ENCODE measurements around the gene JAZF1. TPM values are rescaled to one million over a fixed set of nuclear protein-coding genes. Genes with fewer than 3 reads are reported as not detected.

The JAZF1 gene
- polyA plus RNA-seq, 4 donors = 0.67 to 4.6 (median 3.5) TPM

DNA sequence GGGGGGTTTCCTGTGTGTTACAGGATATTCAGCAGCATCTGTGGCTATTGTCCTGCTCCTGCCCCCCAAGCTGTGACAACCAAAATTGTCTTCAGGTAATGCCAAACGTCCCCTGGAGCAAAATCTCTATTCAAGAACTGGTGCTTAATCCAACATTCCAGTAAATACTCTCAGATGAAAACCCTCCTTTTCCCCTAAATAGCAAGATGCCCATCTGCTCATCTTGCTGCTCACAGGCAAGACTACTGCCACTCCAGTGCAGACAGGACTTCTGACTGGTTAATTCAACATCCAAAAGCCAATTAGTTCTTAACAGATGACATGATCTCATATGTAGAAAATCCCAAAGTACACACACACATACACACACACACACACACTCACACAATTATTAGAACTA is 20.5 kb upstream of the JAZF1 start:
- Histone ChIP-seq H3K27me3 (ENCODE audit: control insufficient read depth in 3 of 3, insufficient read depth in 3 of 3, low read length in 3 of 3) (peaks cover 0 to 3% (median 0%) of the 10 kb centered on the region in 3 donors), H3K4me1 (ENCODE audit: control insufficient read depth in 3 of 3, insufficient read depth in 2 of 3, low read depth in 1 of 3, low read length in 2 of 3) (no peaks in the 10 kb centered on the region), H3K9me3 (ENCODE audit: control insufficient read depth in 2 of 2, insufficient read depth in 1 of 2, low read depth in 1 of 2, low read length in 1 of 2) (no peaks in the 10 kb centered on the region), H3K27ac (ENCODE audit: low read depth in 1 of 3, low read length in 2 of 3) (no peak overlapping the region), H3K4me3 (ENCODE audit: low read depth in 1 of 3, low read length in 3 of 3) (no peak overlapping the region), H3K36me3 (ENCODE audit: control insufficient read depth in 3 of 3, insufficient read depth in 2 of 3, low read depth in 1 of 3, low read length in 3 of 3) (no peaks in the 10 kb centered on the region)
- FAIRE-seq (no peak), DNase-seq (no peak)
- 34 to 50% (median 48%) methylated on average over 1 of the region's 1 CpG for WGBS, 3 donors

GRCh38 chr7:28200598-28200997 is 20.0 kb upstream of the JAZF1 start:
- no peaks in the 10 kb centered on the region for H3K9me3 ChIP-seq (ENCODE audit: control insufficient read depth in 2 of 2, insufficient read depth in 1 of 2, low read depth in 1 of 2, low read length in 1 of 2)
- no peak overlapping the region for H3K4me3 ChIP-seq (ENCODE audit: low read depth in 1 of 3, low read length in 3 of 3)
- H3K27ac ChIP-seq (ENCODE audit: low read depth in 1 of 3, low read length in 2 of 3) = no peak overlapping the region
- no peaks in the 10 kb centered on the region for H3K4me1 ChIP-seq (ENCODE audit: control insufficient read depth in 3 of 3, insufficient read depth in 2 of 3, low read depth in 1 of 3, low read length in 2 of 3)
- 54 to 73% (median 68%) methylated on average over 2 of the region's 2 CpGs for WGBS, 3 donors
- no peak for FAIRE-seq
- peaks cover 0 to 5% (median 0%) of the 10 kb centered on the region in 3 donors for H3K27me3 ChIP-seq (ENCODE audit: control insufficient read depth in 3 of 3, insufficient read depth in 3 of 3, low read length in 3 of 3)
- DNase-seq = no peak
- no peaks in the 10 kb centered on the region for H3K36me3 ChIP-seq (ENCODE audit: control insufficient read depth in 3 of 3, insufficient read depth in 2 of 3, low read depth in 1 of 3, low read length in 3 of 3)

DNA sequence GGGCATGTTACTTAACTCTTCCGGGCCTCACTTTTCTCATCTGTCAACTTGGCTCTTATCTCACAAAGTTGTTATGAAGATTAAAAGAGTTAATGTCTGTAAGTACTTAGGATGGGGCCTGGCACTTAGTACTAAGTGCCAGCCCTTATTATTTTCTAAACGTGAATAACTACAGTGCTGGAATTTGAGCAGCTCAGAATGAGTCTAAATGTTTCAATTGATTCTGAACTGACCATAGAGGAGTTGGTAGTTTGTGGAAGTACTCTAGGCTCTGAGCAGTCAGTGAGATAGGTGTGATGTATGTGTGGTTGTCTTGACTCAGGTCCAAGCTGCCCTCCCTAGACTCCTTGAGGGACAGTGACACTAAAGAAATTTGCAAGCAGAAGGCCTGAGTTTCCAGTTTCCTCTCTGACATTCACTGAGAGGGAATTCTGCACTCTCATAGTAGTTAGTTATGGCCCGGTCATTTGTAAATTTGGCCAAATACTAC is 18.5 kb upstream of the JAZF1 start:
- WGBS, 3 donors = 74 to 86% (median 74%) methylated on average over 3 of the region's 3 CpGs
- Histone ChIP-seq H3K36me3 (ENCODE audit: control insufficient read depth in 3 of 3, insufficient read depth in 2 of 3, low read depth in 1 of 3, low read length in 3 of 3) (no peaks in the 10 kb centered on the region), H3K27me3 (ENCODE audit: control insufficient read depth in 3 of 3, insufficient read depth in 3 of 3, low read length in 3 of 3) (peaks cover 0 to 5% (median 0%) of the 10 kb centered on the region in 3 donors)

DNA sequence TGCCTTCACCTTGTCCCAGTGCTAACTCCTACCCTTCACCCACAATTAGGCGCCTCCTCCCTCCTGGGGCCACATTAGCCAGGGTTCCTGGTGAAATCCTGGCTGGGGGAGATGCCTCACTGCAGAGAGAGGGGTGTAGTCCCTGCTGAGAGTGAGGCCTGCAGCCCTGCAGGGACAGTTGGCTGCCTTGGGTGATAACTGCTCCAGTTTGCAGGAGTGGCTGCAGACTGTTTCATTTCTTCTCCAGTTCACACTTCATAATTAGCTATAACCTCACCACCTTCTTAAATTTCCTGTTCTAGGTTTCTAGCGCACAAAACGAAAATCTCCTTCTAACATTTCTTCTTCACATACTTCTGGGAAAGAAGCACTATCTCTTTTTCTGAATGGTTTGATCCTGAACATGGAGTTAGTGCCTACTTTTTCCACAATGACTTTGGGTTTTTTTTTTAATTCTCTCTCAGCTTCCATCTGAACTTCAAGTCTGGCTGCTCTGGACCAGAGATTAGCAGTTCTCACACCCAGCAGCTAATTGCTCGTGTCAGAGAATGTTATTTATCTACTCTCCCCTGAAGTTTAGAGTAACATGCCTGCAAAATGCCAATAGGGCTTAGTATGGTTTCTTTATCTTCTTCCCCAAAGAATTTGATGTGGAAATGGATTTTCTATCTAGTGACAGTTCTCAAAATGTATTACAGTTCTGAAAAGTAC is 15.5 kb upstream of the JAZF1 start:
- Histone ChIP-seq H3K27ac (ENCODE audit: low read depth in 1 of 3, low read length in 2 of 3) (no peak overlapping the region), H3K4me1 (ENCODE audit: control insufficient read depth in 3 of 3, insufficient read depth in 2 of 3, low read depth in 1 of 3, low read length in 2 of 3) (no peaks in the 10 kb centered on the region), H3K9me3 (ENCODE audit: control insufficient read depth in 2 of 2, insufficient read depth in 1 of 2, low read depth in 1 of 2, low read length in 1 of 2) (no peaks in the 10 kb centered on the region), H3K4me3 (ENCODE audit: low read depth in 1 of 3, low read length in 3 of 3) (no peak overlapping the region), H3K27me3 (ENCODE audit: control insufficient read depth in 3 of 3, insufficient read depth in 3 of 3, low read length in 3 of 3) (peaks cover 0 to 8% (median 0%) of the 10 kb centered on the region in 3 donors), H3K36me3 (ENCODE audit: control insufficient read depth in 3 of 3, insufficient read depth in 2 of 3, low read depth in 1 of 3, low read length in 3 of 3) (no peaks in the 10 kb centered on the region)
- DNase-seq = no peak
- WGBS, 3 donors = 74 to 77% (median 74%) methylated on average over 4 of the region's 4 CpGs
- FAIRE-seq = no peak

More for the DNA sequence above, 18.5 kb upstream of the JAZF1 start:
- no peak overlapping the region for H3K4me3 ChIP-seq (ENCODE audit: low read depth in 1 of 3, low read length in 3 of 3)
- H3K9me3 ChIP-seq (ENCODE audit: control insufficient read depth in 2 of 2, insufficient read depth in 1 of 2, low read depth in 1 of 2, low read length in 1 of 2) = no peaks in the 10 kb centered on the region
- H3K4me1 ChIP-seq (ENCODE audit: control insufficient read depth in 3 of 3, insufficient read depth in 2 of 3, low read depth in 1 of 3, low read length in 2 of 3) = no peaks in the 10 kb centered on the region
- no peak overlapping the region for H3K27ac ChIP-seq (ENCODE audit: low read depth in 1 of 3, low read length in 2 of 3)
- no peak for FAIRE-seq
- DNase-seq = no peak

DNA sequence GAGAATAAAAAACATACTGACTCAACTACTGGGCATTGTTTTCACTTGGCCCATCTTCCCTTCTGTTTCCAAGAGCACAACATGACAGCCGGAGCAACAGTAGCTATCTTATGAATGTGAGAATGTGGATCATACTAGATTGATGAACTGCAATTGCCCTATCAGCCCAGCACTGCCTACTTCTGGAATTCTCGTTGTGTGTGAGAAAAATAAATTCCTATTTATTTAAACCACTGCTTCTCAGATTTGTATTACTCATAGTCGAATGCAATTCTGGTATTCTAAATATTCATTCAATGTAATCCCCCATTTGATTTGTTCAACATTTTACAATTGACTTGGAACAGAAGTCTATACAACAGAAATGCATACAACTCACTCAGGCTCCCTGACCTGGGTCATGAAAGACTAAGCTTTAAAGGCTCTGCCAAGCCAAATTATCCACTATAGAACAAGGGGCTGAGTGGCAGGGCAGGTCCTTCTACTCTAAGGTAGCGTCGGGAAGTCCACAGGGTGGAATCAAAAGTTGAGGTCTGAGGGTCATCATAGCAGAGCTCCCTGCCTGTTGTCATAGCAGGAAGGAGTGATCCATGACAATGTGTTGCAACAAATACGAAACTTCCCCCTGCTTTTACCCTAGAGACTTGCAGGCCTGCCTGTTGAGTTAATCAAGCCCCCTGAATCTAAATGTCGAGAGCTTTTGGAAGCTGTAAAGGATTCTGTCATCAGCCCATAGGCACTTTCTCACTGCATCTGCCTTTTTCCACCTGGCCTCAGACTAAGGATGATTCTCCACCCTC is 12.4 kb upstream of the JAZF1 start:
- FAIRE-seq = no peak
- peaks cover 0 to 11% (median 0%) of the 10 kb centered on the region in 3 donors for H3K27me3 ChIP-seq (ENCODE audit: control insufficient read depth in 3 of 3, insufficient read depth in 3 of 3, low read length in 3 of 3)
- no peak for DNase-seq

DNA sequence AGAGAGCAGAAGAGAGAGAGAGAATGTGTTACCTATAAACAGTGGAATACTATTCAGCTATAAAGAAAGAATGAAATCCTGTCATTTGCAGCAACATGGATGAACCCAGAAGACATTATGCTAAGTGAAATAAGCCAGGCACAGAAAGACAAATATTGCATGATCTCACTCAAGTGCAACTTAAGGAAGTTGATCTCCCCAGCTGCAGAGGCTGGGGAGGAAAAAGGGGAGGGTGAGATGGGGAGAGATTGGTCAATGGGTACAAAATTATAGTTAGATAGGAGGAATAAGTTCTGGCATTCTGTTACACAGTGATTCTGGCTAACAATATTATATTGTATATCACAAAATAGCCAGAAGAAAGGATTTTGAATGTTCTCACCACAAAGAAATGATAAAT is 11.2 kb upstream of the JAZF1 start:
- Histone ChIP-seq H3K4me1 (ENCODE audit: control insufficient read depth in 3 of 3, insufficient read depth in 2 of 3, low read depth in 1 of 3, low read length in 2 of 3) (no peaks in the 10 kb centered on the region), H3K27ac (ENCODE audit: low read depth in 1 of 3, low read length in 2 of 3) (no peak overlapping the region), H3K36me3 (ENCODE audit: control insufficient read depth in 3 of 3, insufficient read depth in 2 of 3, low read depth in 1 of 3, low read length in 3 of 3) (no peaks in the 10 kb centered on the region), H3K27me3 (ENCODE audit: control insufficient read depth in 3 of 3, insufficient read depth in 3 of 3, low read length in 3 of 3) (peaks cover 0 to 11% (median 0%) of the 10 kb centered on the region in 3 donors), H3K9me3 (ENCODE audit: control insufficient read depth in 2 of 2, insufficient read depth in 1 of 2, low read depth in 1 of 2, low read length in 1 of 2) (no peaks in the 10 kb centered on the region), H3K4me3 (ENCODE audit: low read depth in 1 of 3, low read length in 3 of 3) (no peak overlapping the region)
- FAIRE-seq (no peak), DNase-seq (no peak)

More for the DNA sequence above, 12.4 kb upstream of the JAZF1 start:
- WGBS, 3 donors = 75 to 83% (median 79%) methylated on average over 7 of the region's 7 CpGs
- H3K36me3 ChIP-seq (ENCODE audit: control insufficient read depth in 3 of 3, insufficient read depth in 2 of 3, low read depth in 1 of 3, low read length in 3 of 3) = no peaks in the 10 kb centered on the region
- H3K27ac ChIP-seq (ENCODE audit: low read depth in 1 of 3, low read length in 2 of 3) = no peak overlapping the region
- no peaks in the 10 kb centered on the region for H3K9me3 ChIP-seq (ENCODE audit: control insufficient read depth in 2 of 2, insufficient read depth in 1 of 2, low read depth in 1 of 2, low read length in 1 of 2)
- no peaks in the 10 kb centered on the region for H3K4me1 ChIP-seq (ENCODE audit: control insufficient read depth in 3 of 3, insufficient read depth in 2 of 3, low read depth in 1 of 3, low read length in 2 of 3)
- H3K4me3 ChIP-seq (ENCODE audit: low read depth in 1 of 3, low read length in 3 of 3) = no peak overlapping the region

DNA sequence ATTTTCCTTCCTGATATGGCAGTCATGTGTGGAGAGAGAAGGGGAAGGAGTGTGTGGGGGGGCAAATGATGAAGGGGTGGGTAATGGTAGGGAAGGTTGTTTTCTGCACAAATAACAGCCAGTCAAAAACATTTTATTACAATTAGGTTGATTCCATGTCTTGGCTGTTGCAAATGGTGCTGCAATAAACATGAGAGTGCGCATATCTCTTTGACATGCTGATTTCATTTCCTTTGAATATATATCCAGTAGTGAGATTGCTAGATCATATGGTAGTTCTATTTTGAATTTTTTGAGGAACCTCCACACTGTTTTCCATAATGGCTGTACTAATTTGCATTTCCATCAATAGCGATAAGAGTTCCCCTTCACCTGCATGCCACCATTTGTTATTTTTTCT is 10.6 kb upstream of the JAZF1 start:
- Histone ChIP-seq H3K9me3 (ENCODE audit: control insufficient read depth in 2 of 2, insufficient read depth in 1 of 2, low read depth in 1 of 2, low read length in 1 of 2) (no peaks in the 10 kb centered on the region), H3K4me1 (ENCODE audit: control insufficient read depth in 3 of 3, insufficient read depth in 2 of 3, low read depth in 1 of 3, low read length in 2 of 3) (no peaks in the 10 kb centered on the region), H3K36me3 (ENCODE audit: control insufficient read depth in 3 of 3, insufficient read depth in 2 of 3, low read depth in 1 of 3, low read length in 3 of 3) (no peaks in the 10 kb centered on the region), H3K4me3 (ENCODE audit: low read depth in 1 of 3, low read length in 3 of 3) (no peak overlapping the region), H3K27ac (ENCODE audit: low read depth in 1 of 3, low read length in 2 of 3) (no peak overlapping the region), H3K27me3 (ENCODE audit: control insufficient read depth in 3 of 3, insufficient read depth in 3 of 3, low read length in 3 of 3) (peaks cover 0 to 11% (median 0%) of the 10 kb centered on the region in 3 donors)
- FAIRE-seq (no peak), DNase-seq (no peak)
- 91 to 96% (median 94%) methylated on average over 2 of the region's 2 CpGs for WGBS, 3 donors

DNA sequence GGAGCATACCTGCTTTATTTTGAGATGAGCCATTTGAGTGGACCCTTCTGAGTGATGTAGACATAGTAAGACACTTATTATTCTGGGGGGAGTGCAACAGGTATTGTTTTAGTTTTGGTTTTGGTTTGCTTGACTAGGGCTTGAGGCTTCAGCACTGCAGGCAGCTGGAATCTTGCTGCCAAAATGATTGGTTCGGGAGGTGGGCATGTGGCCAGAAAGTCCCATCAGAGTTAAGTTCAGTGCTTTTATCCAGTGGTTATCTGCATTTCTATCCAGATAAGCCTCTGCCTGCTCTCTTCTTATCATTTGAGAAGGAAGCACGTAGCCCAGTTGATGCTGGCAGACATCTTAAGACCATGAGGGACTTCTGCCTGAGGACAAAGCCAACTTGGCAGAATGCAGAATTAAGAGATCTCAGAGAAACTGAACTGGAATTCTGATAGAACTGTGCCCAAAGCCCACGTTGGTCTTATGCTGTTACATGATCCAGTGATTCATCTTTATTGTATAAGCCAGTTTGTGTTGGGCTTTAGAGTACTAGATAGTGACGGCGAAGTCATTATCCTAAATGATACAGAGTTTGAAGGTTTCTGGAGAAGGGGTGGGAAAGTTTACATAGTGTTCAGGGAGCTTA is 9.6 kb upstream of the JAZF1 start:
- DNase-seq = no peak

More for the DNA sequence above, 9.6 kb upstream of the JAZF1 start:
- FAIRE-seq = no peak
- Histone ChIP-seq H3K4me3 (ENCODE audit: low read depth in 1 of 3, low read length in 3 of 3) (no peak overlapping the region), H3K27me3 (ENCODE audit: control insufficient read depth in 3 of 3, insufficient read depth in 3 of 3, low read length in 3 of 3) (peaks cover 0 to 9% (median 0%) of the 10 kb centered on the region in 3 donors), H3K27ac (ENCODE audit: low read depth in 1 of 3, low read length in 2 of 3) (no peak overlapping the region), H3K4me1 (ENCODE audit: control insufficient read depth in 3 of 3, insufficient read depth in 2 of 3, low read depth in 1 of 3, low read length in 2 of 3) (no peaks in the 10 kb centered on the region), H3K9me3 (ENCODE audit: control insufficient read depth in 2 of 2, insufficient read depth in 1 of 2, low read depth in 1 of 2, low read length in 1 of 2) (no peaks in the 10 kb centered on the region), H3K36me3 (ENCODE audit: control insufficient read depth in 3 of 3, insufficient read depth in 2 of 3, low read depth in 1 of 3, low read length in 3 of 3) (no peaks in the 10 kb centered on the region)
- 22 to 44% (median 39%) methylated on average over 5 of the region's 5 CpGs for WGBS, 3 donors
